ENCODE measurements around the gene GAMT. TPM values are rescaled to one million over a fixed set of nuclear protein-coding genes. Genes with fewer than 3 reads are reported as not detected.

GAMT gene
- total and polyA plus RNA-seq, 8 donors = 5.9 to 26.1 (median 23.3) TPM

GRCh38 chr19:1399745-1400144 lies 1.6 kb downstream of the GAMT start:
- peaks cover 0 to 64% of the 10 kb centered on the region in 2 donors for H3K27me3 ChIP-seq
- peaks cover 0 to 7% of the 10 kb centered on the region in 2 donors for H3K36me3 ChIP-seq
- DNase-seq (no peak), ATAC-seq (no peak)
- intact Hi-C loops (cut with DNase I) = no loop called here
- H3K9me3 ChIP-seq = no peaks in the 10 kb centered on the region
- H3K4me1 ChIP-seq = peaks cover 6 to 35% of the 10 kb centered on the region in 2 donors
- H3K27ac ChIP-seq = no peak overlapping the region
- TF ChIP-seq, protein P1, sequence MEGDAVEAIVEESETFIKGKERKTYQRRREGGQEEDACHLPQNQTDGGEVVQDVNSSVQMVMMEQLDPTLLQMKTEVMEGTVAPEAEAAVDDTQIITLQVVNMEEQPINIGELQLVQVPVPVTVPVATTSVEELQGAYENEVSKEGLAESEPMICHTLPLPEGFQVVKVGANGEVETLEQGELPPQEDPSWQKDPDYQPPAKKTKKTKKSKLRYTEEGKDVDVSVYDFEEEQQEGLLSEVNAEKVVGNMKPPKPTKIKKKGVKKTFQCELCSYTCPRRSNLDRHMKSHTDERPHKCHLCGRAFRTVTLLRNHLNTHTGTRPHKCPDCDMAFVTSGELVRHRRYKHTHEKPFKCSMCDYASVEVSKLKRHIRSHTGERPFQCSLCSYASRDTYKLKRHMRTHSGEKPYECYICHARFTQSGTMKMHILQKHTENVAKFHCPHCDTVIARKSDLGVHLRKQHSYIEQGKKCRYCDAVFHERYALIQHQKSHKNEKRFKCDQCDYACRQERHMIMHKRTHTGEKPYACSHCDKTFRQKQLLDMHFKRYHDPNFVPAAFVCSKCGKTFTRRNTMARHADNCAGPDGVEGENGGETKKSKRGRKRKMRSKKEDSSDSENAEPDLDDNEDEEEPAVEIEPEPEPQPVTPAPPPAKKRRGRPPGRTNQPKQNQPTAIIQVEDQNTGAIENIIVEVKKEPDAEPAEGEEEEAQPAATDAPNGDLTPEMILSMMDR (IDR thresholded peaks at IDR 0.05) = no peak
- H3K4me3 ChIP-seq = no peak overlapping the region

GRCh38 chr19:1399079-1399478 lies 2.3 kb downstream of the GAMT start:
- H3K27ac ChIP-seq = no peak overlapping the region
- H3K9me3 ChIP-seq = no peaks in the 10 kb centered on the region
- ATAC-seq = no peak
- H3K36me3 ChIP-seq = peaks cover 0 to 14% of the 10 kb centered on the region in 2 donors
- no peak overlapping the region for H3K4me3 ChIP-seq
- TF ChIP-seq, protein P1 (IDR thresholded peaks at IDR 0.05) = no peak
- H3K27me3 ChIP-seq = peaks cover 0 to 64% of the 10 kb centered on the region in 2 donors
- H3K4me1 ChIP-seq = peaks cover 6 to 29% of the 10 kb centered on the region in 2 donors
- DNase-seq = no peak
- intact Hi-C loops (cut with DNase I) = no loop called here

DNA sequence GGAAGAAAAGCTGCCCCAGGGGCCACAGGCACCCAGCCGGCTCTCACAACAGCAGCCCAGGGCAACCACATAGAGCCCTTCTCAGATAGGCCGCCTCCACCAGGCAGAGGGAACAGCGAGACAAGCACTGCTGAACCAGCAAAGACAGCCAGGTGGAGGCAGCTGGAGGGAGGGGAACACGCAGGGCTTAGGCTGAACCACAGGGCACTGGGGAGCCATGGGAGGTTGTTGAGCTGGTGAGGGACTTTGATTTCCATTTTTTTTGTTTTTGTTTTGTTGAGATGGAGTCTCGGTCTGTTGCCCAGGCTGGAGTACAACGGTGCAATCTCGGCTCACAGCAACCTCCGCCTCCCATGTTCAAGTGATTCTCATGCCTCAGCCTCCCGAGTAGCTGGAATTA lies 3.5 kb downstream of the GAMT start:
- H3K27ac ChIP-seq = no peak overlapping the region
- ATAC-seq (no peak), DNase-seq (no peak)
- H3K4me3 ChIP-seq = no peak overlapping the region
- TF ChIP-seq, protein P1 (IDR thresholded peaks at IDR 0.05) = no peak
- peaks cover 0 to 26% of the 10 kb centered on the region in 2 donors for H3K36me3 ChIP-seq
- intact Hi-C loops (cut with DNase I) = no loop called here
- H3K4me1 ChIP-seq = peaks cover 6 to 27% of the 10 kb centered on the region in 2 donors
- H3K9me3 ChIP-seq = no peaks in the 10 kb centered on the region
- H3K27me3 ChIP-seq = peaks cover 0 to 51% of the 10 kb centered on the region in 2 donors

GRCh38 chr19:1396768-1397679 lies 4.3 kb downstream of the GAMT start:
- Histone ChIP-seq H3K4me1 (peaks cover 6 to 19% of the 10 kb centered on the region in 2 donors), H3K27ac (no peak overlapping the region), H3K4me3 (no peak overlapping the region), H3K36me3 (peaks cover 0 to 34% of the 10 kb centered on the region in 2 donors), H3K27me3 (peaks cover 0 to 43% of the 10 kb centered on the region in 2 donors), H3K9me3 (no peaks in the 10 kb centered on the region)
- intact Hi-C loops (cut with DNase I) = no loop called here
- TF ChIP-seq, protein P1 (IDR thresholded peaks at IDR 0.05) = no peak
- ATAC-seq (no peak), DNase-seq (peak in 1 of 4 donors; percentile 72)

- H3K4me3 ChIP-seq = no peak overlapping the region
- intact Hi-C loops (cut with DNase I) = no loop called here
- H3K9me3 ChIP-seq = no peaks in the 10 kb centered on the region
- peaks cover 6 to 11% of the 10 kb centered on the region in 2 donors for H3K4me1 ChIP-seq
- H3K27me3 ChIP-seq = peaks cover 0 to 35% of the 10 kb centered on the region in 2 donors
- ATAC-seq (no peak), DNase-seq (no peak)
- TF ChIP-seq, protein P1 (IDR thresholded peaks at IDR 0.05) = no peak
- no peak overlapping the region for H3K27ac ChIP-seq
- peaks cover 0 to 43% of the 10 kb centered on the region in 2 donors for H3K36me3 ChIP-seq
These were observed 5.1 kb downstream of the GAMT start for GRCh38 chr19:1396019-1396767.
